ENCODE measurements around the gene EVPLL.
"Not testable (repeated sequence)": the region's sequence is repeated elsewhere in the genome, so short reads cannot be mapped to it uniquely, and the experiment has no call there.

EVPLL gene

DNA sequence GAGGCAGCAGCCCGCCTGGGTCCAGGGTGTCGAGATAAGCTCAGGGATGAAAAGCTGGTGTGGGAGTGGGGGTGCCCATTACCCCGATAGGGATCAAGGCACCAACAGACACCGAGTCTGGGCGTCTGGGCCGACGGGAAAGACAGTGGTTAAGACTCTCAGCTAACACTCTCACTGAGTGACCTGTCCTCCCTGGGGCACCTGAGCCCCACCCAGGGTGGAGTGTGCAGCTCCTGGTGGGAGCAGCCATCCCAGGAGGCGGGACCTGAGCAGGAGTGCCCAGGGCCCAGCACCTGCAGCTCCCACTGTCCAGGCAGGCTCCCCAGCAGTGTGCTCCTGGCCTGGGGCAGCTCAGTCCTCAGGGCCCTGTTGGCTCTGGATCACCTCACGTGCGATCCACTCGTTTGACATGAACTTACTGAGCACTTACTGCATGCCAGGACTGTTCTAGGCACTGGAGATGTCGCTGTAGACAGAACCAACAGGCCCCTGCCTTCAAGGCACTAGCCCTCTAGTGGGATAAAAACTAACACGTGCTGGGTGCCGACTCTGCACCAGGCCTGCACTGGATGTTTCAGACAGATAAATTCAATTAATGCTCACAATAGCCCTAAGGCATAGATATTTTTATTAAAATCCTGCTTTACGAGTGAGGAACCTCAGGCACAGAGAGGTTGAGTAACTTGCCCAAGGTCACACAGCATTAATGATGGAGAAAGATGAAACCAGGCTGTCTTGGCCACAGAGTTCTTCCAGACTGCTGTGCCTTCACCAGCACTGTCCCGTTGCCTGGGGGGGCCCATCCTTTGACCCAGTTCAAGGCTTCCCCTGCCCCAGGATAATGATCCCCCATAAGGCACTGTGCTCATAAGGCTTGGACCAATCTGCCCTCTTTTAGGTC is 1.9 kb downstream of the EVPLL start:
- DNase-seq, result no peak

DNA sequence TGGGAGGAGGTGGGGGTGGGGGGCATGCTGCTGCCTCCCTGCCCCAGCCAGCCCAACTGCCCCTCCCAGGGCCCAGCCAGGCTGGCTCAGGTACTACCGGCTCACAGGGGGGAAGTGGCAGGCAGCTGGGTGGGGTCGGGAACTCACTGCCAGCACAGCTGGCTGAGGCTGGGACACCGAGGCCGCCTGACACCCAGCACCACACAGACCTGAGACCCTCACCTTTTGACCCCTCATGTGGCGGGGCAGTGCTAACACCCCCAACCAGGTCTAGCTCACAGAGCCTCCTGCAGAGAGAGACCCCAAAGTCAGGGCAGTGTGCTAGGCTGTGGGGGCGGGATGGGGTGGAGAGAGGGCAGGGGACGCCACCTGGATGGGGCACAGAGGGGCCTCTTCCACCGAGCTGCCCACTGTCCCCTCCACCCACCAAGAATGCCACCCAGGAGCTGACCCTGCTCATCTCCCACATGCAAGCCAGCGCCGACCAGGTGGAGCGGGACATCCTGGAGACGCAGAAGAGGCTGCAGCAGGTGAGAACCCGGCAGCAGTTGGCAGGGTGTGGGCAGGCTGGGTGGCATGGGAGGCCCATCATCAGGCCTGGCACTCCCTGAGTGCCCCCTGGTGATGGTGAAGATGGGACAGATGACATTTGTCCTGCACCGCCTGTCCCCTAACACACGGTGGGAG is 3.0 kb downstream of the EVPLL start:
- DNase-seq, result no peak

DNA sequence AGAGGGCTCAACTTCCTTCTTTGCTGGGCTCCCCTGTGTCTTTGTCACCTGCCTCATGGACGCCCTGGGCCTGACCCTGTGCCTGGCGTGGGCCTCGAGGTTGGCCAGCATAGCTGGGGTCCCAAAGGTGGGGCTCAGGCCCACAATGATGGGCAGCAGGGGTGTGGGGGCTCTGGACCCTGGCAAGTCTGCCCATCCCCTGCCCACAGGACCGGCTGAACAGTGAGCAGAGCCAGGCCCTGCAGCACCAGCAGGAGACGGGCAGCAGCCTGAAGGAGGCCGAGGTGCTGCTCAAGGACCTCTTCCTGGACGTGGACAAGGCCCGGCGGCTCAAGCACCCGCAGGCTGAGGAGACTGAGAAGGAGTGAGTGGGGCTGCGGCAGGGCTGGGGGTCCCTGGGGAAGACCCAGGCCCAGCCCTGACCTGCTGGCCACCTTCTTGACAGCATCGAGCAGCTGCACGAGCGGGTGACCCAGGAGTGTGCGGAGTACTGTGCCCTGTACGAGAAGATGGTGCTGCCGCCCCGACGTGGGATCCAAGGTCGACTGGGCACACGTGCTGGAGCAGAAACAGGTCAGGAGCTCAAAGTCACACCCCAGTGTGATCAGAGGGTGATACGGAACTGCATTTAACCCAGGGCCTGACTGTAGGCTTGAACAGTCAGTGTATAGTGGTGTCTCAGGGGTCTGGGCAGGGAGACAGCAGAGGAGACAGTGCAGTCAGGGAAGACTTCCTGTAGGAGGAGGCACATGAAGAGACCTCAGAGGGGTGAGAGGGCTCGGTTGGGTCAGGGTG is 3.8 kb downstream of the EVPLL start:
- DNase-seq, result no peak

DNA sequence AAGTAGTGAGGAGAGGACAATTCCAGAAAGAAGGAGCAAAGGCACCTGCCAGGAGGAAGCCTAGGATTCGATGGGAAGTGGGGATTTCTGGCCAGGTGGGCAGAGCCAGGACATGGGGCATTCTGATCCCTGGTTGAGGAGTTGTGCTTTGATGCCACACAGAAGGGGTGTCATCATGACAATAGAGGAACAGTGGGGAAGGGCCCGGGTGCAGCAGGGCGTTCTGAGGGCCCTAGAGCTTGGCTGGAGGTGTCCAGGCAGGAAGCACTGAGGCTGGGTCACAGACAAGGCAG is 4.3 kb downstream of the EVPLL start:
- DNase-seq, result no peak

DNA sequence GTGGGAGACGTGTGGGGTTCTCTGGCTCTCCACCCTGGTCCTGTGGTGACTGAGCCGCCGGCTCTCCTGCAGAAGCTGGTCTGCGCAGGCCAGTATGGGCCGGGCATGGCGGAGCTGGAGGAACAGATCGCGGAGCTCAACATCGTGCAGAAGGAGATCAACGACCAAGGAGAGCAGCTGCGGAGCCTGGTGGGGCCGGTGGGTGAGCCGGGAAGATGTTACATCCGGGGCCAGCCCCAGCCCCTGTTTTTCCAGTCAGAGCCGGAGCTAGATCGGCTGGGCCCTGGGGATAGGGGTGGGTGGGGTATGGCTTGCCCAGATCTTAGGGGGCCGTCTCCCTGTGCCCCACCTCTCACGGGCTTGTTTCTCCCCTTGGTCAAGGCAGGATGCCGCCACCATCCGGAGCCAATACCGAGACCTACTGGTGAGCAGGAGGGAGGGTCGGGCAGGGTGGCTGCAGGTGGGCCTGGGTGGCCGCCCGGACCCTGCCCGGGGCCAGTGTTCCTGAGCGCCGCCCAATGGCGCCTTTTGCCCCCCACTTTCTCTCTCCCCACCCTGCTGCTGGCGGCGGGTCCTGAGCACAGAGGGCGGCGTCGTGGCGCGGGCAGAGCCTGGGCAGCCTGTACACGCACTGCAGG is 5.0 kb downstream of the EVPLL start:
- no peak for DNase-seq

DNA sequence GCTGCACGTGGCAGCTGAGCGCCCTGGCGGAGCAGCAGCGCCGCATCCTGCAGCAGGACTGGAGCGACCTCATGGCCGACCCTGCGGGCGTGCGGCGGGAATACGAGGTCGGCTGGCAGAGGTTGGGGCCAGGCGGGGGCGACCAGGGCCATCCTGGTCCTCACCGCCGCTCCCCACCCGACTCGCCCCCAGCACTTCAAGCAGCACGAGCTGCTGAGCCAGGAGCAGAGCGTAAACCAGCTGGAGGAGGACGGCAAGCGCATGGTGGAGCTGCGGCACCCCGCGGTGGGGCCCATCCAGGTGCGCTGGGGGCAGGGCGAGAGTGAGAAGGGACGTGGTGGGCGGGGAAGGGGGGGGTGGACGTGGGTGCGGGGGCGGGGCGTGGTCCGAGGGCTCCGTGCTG is 5.5 kb downstream of the EVPLL start:
- not testable (repeated sequence) for DNase-seq

DNA sequence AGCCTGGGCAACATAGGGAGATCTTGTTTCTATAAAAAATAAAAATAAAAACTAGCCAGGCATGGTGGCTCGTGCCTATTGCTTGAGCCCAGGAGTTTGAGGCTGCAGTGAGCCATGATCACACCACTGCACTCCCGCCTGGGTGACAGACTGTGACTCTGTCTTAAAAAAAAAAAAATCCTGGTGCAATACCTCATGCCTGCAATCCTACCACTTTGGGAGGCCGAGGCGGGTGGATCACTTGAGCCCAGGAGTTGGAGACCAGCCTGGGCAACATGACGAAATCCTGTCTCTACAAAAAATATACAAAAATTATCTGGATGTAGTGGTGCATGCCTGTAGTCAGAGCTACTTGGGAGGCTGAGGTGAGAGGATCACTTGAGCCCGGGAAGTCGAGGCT is 6.7 kb downstream of the EVPLL start:
- not testable (repeated sequence) for DNase-seq

DNA sequence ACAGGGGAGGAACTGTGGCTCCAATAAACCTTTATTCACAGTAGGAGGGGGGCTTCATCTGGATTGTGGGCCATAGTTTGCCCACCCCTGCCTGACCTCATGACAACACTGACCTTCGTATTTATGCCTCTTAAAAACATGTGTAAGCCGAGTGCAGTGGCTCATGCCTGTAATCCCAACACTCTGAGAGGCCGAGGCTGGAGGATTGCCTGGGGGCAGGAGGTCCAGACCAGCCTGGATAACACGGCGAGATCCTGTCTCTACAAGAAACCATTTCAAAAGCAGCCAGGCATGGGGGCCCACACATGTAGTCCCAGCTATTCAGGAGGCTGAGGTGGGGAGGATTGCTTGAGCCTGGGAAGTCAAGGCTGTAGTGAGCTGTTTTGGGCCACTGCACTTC is 10.0 kb downstream of the EVPLL start:
- not testable (repeated sequence) for DNase-seq

DNA sequence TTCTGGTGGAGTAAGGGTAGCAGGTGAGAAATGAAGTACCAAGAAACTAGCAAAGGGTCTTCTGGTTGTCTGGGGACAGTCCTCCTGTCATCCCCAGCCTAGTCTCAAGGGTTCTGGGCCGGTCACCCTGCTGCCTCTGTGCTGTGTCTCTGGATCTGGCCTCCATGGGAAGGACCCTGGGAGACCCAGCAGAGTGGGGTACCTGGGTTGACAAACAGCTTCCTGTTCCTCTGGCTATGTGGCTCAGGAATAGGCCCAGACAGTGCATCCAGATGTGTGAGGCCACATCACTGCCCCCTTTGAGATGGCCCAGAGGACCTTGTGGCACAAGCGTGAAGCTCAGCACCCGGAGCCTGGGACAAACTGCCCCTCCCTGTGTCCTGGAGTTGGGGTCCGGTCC is 10.7 kb downstream of the EVPLL start:
- not testable (repeated sequence) for DNase-seq

DNA sequence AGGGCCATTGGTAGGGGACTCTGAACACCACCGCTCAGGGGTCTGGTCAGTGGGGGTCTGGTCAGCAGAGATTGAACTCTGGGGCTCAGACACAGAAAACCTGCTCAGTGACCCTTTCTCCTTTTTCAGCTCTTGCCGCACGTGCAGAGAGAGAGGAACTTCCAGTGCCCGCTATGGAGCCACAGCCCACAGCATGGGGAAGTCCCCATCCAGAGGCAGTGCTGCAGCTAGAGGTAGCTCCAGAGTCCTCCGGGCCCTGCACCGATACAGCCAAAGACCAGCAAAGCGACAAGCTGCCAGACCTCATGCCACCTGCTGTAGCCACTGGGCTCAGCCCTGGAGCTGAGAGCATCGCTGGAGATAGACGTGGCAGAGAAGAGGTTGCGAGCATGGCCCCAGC is 11.2 kb downstream of the EVPLL start:
- DNase-seq, result not testable (repeated sequence)

DNA sequence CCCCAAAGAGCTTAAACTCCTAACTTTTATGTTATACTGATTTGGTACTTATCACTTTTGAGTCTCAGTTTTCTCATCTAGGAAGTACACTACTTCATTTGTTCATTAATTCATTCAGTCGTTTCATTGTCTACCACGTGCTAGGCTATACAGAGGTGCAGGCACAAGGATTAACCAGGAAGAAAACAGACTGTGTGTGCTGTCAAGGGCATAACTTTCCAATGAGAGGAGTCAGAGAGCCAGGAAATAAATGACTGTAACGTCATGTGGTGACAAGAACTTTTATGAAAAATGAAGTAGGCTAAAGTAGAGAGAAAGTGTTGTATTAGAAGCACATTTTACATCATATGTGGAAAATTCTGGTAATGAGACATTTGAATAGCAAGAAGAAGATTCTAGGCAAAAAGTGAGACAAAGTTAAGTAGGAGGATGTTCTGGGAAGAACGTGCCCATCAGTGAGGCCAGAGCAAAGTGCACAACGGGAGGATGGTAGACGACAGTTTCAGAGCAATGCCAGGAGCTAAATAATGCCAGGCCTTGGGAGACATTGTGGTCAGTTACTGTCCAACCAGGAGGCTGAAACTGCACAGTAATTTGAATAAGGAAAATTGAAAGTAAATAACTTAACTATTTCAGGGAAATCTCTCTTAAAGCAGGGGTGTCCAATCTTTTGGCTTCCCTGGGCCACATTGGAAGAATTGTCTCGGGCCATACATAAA is 24.5 kb downstream of the EVPLL start:
- DNase-seq, result not testable (repeated sequence)

DNA sequence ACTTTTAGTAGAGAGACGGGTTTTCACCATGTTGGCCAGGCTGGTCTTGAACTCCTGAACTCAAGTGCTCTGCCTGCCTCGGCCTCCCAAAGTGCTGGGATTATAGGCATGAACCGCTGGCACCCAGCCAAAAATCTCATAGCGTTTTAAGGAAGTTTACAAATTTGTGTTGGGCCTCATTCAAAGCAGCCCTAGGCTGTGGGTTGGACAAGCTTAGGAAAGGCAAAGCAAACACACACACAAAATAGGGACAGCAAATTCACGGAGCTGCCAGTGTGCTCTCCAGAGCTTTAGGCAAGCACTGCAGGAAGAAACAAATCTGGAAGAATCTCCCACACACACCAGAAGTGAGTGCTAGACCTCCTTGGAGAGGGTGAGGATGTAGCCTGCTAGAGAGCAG is 25.6 kb downstream of the EVPLL start:
- not testable (repeated sequence) for DNase-seq

DNA sequence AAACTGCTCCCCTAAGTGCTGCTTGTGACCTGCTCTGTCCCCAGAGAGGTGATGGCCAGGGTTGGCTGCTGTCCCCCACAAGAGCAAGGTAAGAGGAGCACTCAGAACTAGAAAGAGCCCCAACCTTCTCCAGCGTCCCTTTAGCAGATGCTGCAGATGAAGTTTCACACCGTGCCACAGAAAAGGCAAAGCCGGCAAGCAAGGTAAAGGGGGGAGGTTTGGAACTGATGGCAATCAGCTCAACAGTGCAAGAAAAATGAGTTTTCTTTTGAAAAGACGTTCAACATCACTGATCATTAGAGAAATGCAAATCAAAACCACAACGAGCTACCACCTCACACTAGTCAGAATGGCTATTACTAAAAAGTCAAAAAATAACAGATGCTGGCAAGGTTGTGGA is 26.0 kb downstream of the EVPLL start:
- not testable (repeated sequence) for DNase-seq

DNA sequence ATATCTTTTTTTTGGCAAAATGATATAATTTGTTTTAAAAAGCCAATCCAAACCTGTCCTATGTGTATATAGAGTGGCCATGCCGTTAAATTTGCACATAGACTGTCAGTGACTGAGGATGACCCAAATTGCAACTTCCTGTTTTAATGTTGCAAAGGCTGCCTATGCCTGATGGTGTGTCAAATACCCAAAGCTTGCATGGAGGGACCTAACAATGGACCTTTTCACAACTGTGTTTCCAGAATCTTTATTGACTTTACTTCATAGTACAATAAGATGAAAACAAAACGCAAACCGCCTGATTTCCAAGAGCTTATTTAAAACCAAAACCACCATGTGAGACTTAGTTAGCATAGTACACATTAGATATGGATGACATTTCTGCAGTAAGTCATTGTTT is 31.3 kb downstream of the EVPLL start:
- not testable (repeated sequence) for DNase-seq

DNA sequence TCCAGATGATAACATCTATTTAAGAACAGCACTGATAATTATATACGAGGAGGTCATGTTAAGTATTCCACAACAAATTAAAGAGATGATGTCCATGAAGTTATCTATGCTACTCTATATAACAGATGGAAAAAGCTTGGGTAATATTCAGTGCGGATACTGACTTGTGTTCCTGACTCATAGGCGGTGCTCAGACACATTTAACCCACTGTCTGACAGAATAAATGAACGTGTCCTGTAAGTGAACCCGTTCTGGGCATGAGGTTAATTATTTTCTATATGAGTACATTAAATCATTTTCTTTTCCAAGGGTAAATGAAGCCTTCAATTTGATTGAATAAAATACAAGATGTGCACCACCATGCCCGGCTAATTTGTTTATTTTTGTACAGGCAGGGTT is 31.7 kb downstream of the EVPLL start:
- DNase-seq, result not testable (repeated sequence)

DNA sequence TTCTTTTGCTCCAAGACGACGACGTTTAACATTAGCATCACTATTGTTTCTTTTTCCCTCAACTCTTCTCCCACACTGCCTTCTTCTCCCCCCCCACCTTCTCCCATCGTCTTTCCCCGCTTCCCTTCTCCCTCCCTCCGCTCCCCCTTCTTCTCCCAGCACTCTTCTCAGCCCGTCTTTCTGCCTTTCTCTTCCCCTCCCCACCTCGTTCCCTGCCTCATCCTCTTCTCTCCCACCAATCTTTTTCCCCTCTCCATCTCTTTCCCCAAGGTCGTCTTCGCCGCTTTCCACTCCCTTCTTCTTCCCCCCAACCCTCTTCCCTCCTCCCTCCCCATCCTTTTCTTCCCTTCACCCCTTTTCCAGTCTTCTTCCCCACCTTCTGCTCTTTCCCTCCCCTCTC is 33.2 kb downstream of the EVPLL start:
- DNase-seq, result peak; percentile 64

DNA sequence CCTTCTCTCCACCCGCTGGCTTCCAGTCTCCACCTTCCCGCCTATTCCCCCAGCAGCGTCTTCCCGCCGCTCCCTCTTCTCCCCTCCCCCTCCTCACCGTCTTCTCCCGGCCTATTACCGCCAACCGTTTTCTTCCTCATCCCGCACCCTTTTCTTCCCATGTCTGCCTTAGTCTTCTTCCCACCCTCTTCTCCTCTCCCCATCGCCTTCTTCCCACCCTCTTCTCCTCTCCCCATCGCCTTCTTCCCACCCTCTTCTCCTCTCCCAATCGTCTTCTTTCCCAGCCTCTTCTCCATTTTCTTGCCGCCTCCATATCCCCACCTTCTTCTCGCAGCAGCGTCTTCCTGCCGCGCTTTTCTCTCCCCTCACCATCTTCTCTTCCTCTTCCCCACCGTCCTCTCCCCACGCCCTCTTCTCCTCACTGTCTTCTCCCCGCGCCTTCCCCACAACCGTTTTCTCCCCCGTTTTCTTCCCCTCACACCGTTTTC is 33.8 kb downstream of the EVPLL start:
- peak; percentile 70 for DNase-seq

DNA sequence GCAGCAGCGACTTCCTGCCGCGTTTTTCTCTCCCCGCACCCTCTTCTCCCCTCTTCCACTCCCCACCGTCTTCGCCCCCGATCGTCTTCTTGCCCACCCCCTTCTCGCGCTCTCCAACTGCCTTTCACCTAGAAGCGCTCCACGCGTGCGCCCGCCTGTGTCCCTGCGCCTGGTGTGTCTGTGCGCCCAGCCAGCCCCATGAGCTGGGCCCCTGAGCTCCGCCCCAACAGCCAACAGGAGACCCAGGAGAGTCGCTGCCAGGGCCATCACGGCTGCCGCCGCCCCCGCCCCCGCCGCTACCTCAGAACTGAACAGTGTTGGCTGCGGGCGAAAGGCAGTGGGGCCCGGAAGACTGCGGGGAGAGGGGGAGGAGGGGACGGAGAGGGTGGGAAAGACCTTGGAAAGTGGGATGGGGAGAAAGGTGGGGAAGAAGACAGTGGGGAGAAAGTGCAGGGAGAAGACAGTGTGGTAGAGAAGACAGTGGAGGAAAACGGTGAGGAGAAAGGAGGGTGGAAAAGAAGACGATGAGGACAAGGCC is 34.5 kb downstream of the EVPLL start:
- DNase-seq, result not testable (repeated sequence)

DNA sequence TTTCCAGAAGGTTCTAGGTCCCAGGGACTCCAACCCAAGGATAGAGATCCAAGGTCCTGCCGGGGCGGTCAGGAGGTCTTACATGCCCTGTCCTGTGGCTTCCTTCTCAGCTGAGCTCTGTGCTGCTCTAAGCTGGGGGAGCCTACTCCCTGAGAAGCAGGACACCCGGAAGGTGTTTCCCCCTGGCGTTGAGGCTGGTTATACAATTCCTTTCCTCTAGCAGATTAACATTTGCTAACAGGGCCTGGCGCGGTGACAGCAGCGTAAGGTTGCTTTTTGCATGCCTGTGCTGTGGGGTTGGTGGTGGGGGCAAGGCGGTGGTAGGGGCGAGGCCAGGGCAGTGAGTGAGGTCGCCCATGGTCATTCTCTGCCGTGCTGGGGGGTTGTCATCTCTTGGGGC is 43.9 kb downstream of the EVPLL start:
- DNase-seq, result not testable (repeated sequence)

DNA sequence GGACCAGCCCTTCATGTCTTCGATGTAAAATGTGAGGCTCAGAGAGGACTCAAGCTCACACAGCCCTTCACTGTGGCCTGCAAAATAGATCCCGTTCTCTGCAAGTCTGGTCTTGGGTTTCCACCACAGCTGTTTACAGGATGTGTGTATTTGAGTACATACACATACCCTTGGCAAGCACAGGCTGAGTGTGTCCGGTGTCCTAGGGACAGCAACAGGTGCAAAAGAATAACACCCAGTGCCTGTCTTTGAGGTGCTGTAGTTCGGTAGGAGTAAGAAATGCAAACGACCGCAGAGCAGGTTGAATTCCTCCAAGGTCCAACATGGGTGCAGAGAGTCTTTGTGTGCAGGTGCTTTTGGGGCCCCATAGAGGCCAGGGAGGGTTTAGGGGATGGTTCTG is 44.9 kb downstream of the EVPLL start:
- DNase-seq, result not testable (repeated sequence)

DNA sequence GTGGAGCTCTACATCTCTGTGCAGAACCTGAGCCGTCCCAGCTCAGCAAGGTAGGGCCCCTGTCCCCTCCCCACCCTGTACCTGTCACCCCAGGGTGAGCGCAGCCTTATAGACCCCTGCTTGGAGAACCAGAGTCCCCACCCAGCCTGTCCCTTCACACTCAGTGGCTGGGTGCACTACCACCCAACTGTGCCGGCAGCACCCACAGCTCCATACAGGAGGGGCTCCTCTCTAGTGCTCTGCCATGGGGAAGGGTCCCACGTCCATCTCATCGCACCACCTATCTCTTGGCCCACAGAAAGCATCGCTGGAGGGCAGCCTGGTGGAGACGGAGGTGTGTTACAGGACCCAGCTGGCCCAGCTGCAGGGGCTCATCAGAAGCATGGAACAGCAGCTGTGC is 45.4 kb downstream of the EVPLL start:
- not testable (repeated sequence) for DNase-seq

DNA sequence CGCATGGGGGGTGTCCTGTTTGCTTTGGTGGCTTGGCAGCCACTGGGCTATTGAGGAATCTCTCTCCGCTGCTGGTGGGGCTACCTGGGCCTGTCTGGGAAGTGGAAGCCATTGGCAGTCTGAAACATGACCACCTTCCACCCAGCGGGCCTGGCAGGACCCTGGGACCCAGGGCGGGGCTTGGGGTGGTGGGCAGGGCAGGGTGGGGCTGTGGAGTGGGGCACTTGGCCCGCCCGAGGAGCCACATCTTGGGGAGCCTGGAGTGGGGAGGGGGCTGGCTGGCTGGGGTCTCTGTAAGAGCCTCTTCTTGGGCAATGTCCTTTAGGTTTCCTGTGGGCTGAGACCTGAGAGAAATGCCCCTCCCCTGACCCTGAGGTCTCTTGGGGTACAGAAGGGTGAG is 48.0 kb downstream of the EVPLL start:
- not testable (repeated sequence) for DNase-seq
